A549 (cell line): ENCODE results near the gene MEIS1.

ENCODE experiments used
- CTCF ChIP-seq: fragments of >200 bp; sonication (Bioruptor Twin); formaldehyde crosslinking; IDR thresholded peaks from 3 replicates; pipeline ENCODE4 v1.5.1; 2016
- E2F6 ChIP-seq: IDR thresholded peaks from 2 replicates; pipeline ENCODE4 v1.6.1; 2012; ENCODE audit warnings: low read depth, borderline replicate concordance
- EHMT2 ChIP-seq: fragments of 200-600 bp; sonication (generic); IDR thresholded peaks from 2 replicates; pipeline ENCODE4 v1.6.1; 2016; ENCODE audit warnings: antibody characterized with exemption, low read depth, mild to moderate bottlenecking, moderate library complexity
- EP300 ChIP-seq, 2 experiments: fragments of >200 bp; sonication (Bioruptor Twin); formaldehyde crosslinking; IDR thresholded peaks; 2 replicates in 1 of 2; 3 replicates in 1 of 2; pipeline ENCODE4 v1.6.1; 2016 to 2017
- HMGXB4 ChIP-seq: fragments of 250-450 bp; sonication (Bioruptor Pico); IDR thresholded peaks from 2 replicates; pipeline ENCODE4 v1.5.0; 2021; ENCODE audit warnings: mild to moderate bottlenecking, moderate library complexity, borderline replicate concordance
- JUN ChIP-seq, 2 experiments: fragments of >200 bp; sonication (Bioruptor Twin); formaldehyde crosslinking; IDR thresholded peaks; 2 replicates in 1 of 2; 3 replicates in 1 of 2; pipeline ENCODE4 v1.6.1; 2016 to 2017
- KDM1A ChIP-seq: fragments of 200-600 bp; sonication (generic); IDR thresholded peaks from 2 replicates; pipeline ENCODE4 v1.6.1; 2016; ENCODE audit warnings: low read depth, mild to moderate bottlenecking
- NR3C1 ChIP-seq: fragments of >200 bp; sonication (Bioruptor Twin); formaldehyde crosslinking; IDR thresholded peaks from 3 replicates; pipeline ENCODE4 v1.6.1; 2017
- POLR2A ChIP-seq: IDR thresholded peaks from 2 replicates; pipeline ENCODE4 v1.6.1; 2012; ENCODE audit warnings: mild to moderate bottlenecking, low read length
- RAD21 ChIP-seq, 2 experiments: fragments of >200 bp in 1 of 2; sonication (Bioruptor Twin) in 1 of 2; formaldehyde crosslinking in 1 of 2; IDR thresholded peaks in 1 of 2; conservative IDR thresholded peaks in 1 of 2; 2 replicates in 1 of 2; 3 replicates in 1 of 2; pipeline ENCODE4 v1.6.1; 2012 to 2018; ENCODE audit warnings: inconsistent platforms in 1 of 2
- SREBF2 ChIP-seq: fragments of 450-650 bp; IDR thresholded peaks from 2 replicates; pipeline ENCODE4 v1.6.1; 2014; ENCODE audit warnings: mild to moderate bottlenecking, moderate library complexity
- USF2 ChIP-seq: fragments of 450-650 bp; IDR thresholded peaks from 2 replicates; pipeline ENCODE4 v1.6.1; 2014; ENCODE audit warnings: antibody characterized with exemption

- no peak for TF ChIP-seq POLR2A
- no peak for TF ChIP-seq CTCF
- TF ChIP-seq EHMT2: no peak
- no peak for TF ChIP-seq EP300 (IDR thresholded peaks at IDR 0.05)
- no peak for TF ChIP-seq JUN (IDR thresholded peaks at IDR 0.05)
- TF ChIP-seq HMGXB4 (CRISPR knock-in tag): no peak
- no peak for TF ChIP-seq SREBF2
- TF ChIP-seq NR3C1: no peak
- no peak for TF ChIP-seq KDM1A
- no peak for TF ChIP-seq E2F6
- TF ChIP-seq USF2: no peak
- TF ChIP-seq RAD21 (conservative IDR thresholded peaks at IDR 0.05 in 1 of 2, IDR thresholded peaks at IDR 0.05 in 1 of 2): no peak
Measured at GRCh38 chr2:66431274-66431642, 3.7 kb upstream of the MEIS1 start.
